ENCODE data around the gene RPA1.

- TF ChIP-seq CTCF (IDR thresholded peaks at IDR 0.05) (no peak), POLR2AphosphoS5 (IDR thresholded peaks at IDR 0.05; ENCODE audit: low read depth, low read length) (no peak), SIN3A (IDR thresholded peaks at IDR 0.05; ENCODE audit: borderline replicate concordance, insufficient read depth, low read depth, low read length) (no peak), TCF7L2 (IDR thresholded peaks at IDR 0.05; ENCODE audit: low read depth, low read length) (no peak)
Measured at GRCh38 chr17:1878419-1879121, 48.8 kb downstream of the RPA1 start.
